ENCODE data around the gene SFI1.

DNA sequence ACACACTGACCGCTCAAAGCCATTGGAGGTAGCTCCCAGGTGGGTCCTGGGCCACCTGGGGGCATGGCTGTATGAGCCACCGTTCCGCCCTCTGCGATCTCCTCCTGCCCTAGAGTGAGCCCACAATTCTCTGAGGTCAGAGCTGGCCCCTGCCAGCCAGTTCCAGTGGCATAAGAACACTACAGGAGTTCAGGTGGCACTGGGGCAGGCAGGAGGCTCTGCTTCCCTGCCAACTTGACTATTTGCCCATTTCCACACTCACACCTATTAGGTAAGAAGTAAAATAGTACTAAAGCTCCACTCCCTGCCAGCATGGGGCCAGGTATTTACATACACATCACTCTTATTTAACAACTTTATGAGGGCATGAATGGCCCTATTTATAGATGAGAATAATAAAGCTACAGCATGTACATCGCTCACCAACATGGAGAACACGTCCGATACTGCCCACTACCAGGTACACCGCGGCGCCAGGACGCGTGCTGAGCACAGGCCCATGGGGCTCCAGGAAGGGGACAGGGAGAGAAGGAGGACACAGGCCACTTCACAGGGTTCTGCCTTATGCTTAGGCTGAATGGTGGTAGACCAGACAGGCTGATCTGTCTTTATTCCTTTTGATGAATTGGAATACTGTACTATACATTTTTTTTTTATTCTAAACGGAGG lies 139.4 kb downstream of the SFI1 start:
- no peak for TF ChIP-seq ZNF121 (tag by site-specific recombination; IDR thresholded peaks at IDR 0.05)
- no peak for TF ChIP-seq ZNF202 (tag by site-specific recombination; IDR thresholded peaks at IDR 0.05; ENCODE audit: borderline replicate concordance)
